Endothelial cell of umbilical vein (primary cell): Measurements from ENCODE around the gene CCDC61. TPM values are rescaled to one million over a fixed set of nuclear protein-coding genes. Genes with fewer than 3 reads are reported as not detected.

Source experiments
- BruUV-seq: library from RNA; stranded (reverse); fragments of 400-500 nt; replicated peaks from 2 replicates; lab custom pipeline; 2021; lab: Mats Ljungman, UMichigan
- CTCF ChIA-PET: fragments of 300-600, 350-600 bp; sonication (Branson Sonifier 250); formaldehyde crosslinking; loops from one replicate; lab custom pipeline; 2021; ENCODE audit warnings: antibody characterized with exemption, inconsistent platforms; lab: Charles Lee
- POLR2A ChIA-PET: fragments of 300-600, 350-600 bp; sonication (Branson Sonifier 250); formaldehyde crosslinking; loops from one replicate; lab custom pipeline; 2021; ENCODE audit warnings: antibody characterized with exemption, inconsistent platforms; lab: Charles Lee
- DNase-seq: peaks from one replicate; pipeline ENCODE4 v3.0.0-alpha.2; 2011; ENCODE audit warnings: low read depth, low spot score
- FAIRE-seq: peaks from 2 replicates; lab custom pipeline; 2011; peaks lifted over from hg19 to GRCh38; lab: Jason Lieb, UNC
- H2AFZ ChIP-seq: 2 replicates; pipeline ENCODE4 v1.6.0; 2012; ENCODE audit warnings: low read depth, low read length, control low read depth, inconsistent platforms
- H3K27ac ChIP-seq: 2 replicates; pipeline ENCODE4 v1.5.1; 2011; ENCODE audit warnings: low read depth, mild to moderate bottlenecking, control low read depth, low read length, moderate library complexity; ENCODE audit not compliant: insufficient read depth
- H3K27me3 ChIP-seq, 2 experiments: 2 replicates each; pipeline versions ENCODE4 v1.6.0 to v1.6.1; 2011; ENCODE audit warnings: low read length in 2 of 2, mixed read lengths in 1 of 2; ENCODE audit not compliant: control insufficient read depth in 2 of 2, insufficient read depth in 2 of 2
- H3K36me3 ChIP-seq, 2 experiments: 2 replicates in 1 of 2; 3 replicates in 1 of 2; pipeline ENCODE4 v1.5.1; 2011; ENCODE audit warnings: low read length in 2 of 2, mild to moderate bottlenecking in 1 of 2, moderate library complexity in 1 of 2; ENCODE audit not compliant: control insufficient read depth in 2 of 2, insufficient read depth in 2 of 2; ENCODE audit errors: extremely low read depth in 1 of 2
- H3K4me1 ChIP-seq: 3 replicates; pipeline ENCODE4 v1.5.1; 2011; ENCODE audit warnings: mild to moderate bottlenecking, low read length; ENCODE audit not compliant: control insufficient read depth, insufficient read depth; ENCODE audit errors: extremely low read depth
- H3K4me2 ChIP-seq: 2 replicates; pipeline ENCODE4 v1.6.1; 2011; ENCODE audit warnings: low read length, control low read depth, mixed read lengths; ENCODE audit not compliant: insufficient read depth
- H3K4me3 ChIP-seq, 3 experiments: fragments of 200-600 bp in 1 of 3; sonication (generic), shearing (Covaris generic) in 1 of 3; replicated peaks in 1 of 3; 2 replicates each; pipeline ENCODE4 v1.5.1; 2011 to 2016; ENCODE audit warnings: control low read depth in 3 of 3, low read length in 3 of 3, mild to moderate bottlenecking in 2 of 3, inconsistent platforms in 1 of 3, low read depth in 1 of 3, moderate library complexity in 1 of 3; ENCODE audit not compliant: insufficient read depth in 1 of 3
- H3K79me2 ChIP-seq: 2 replicates; pipeline ENCODE4 v1.6.0; 2012; ENCODE audit warnings: low read length, inconsistent platforms; ENCODE audit not compliant: control insufficient read depth, insufficient read depth
- H3K9ac ChIP-seq: replicated peaks from 2 replicates; pipeline ENCODE3; 2011; ENCODE audit warnings: low read length, control low read depth; ENCODE audit not compliant: insufficient read depth; ENCODE audit errors: extremely low read depth
- H3K9me1 ChIP-seq: replicated peaks from 3 replicates; pipeline ENCODE4 v1.6.0; 2011; ENCODE audit warnings: mild to moderate bottlenecking, low read length; ENCODE audit not compliant: control insufficient read depth, insufficient read depth; ENCODE audit errors: extremely low read depth
- H3K9me3 ChIP-seq: replicated peaks from 2 replicates; pipeline ENCODE4 v1.5.1; 2012; ENCODE audit warnings: low read length, inconsistent platforms; ENCODE audit not compliant: control insufficient read depth, insufficient read depth
- H4K20me1 ChIP-seq: replicated peaks from 2 replicates; pipeline ENCODE3; 2011; ENCODE audit warnings: mild to moderate bottlenecking, low read length; ENCODE audit not compliant: control insufficient read depth, insufficient read depth; ENCODE audit errors: extremely low read depth
- EZH2 ChIP-seq: IDR thresholded peaks from 2 replicates; pipeline ENCODE4 v1.6.1; 2012; ENCODE audit warnings: borderline replicate concordance, low read depth, mild to moderate bottlenecking, moderate library complexity, low read length, inconsistent platforms; ENCODE audit not compliant: severe bottlenecking
- FOS ChIP-seq: IDR thresholded peaks from 2 replicates; pipeline ENCODE4 v1.6.1; 2011; ENCODE audit warnings: mild to moderate bottlenecking, low read length, moderate library complexity, borderline replicate concordance; ENCODE audit not compliant: insufficient read depth
- GATA2 ChIP-seq: IDR thresholded peaks from 2 replicates; pipeline ENCODE4 v1.7.0; 2011; ENCODE audit warnings: low read depth, mild to moderate bottlenecking, moderate library complexity, mixed read lengths, low read length; ENCODE audit not compliant: insufficient read length, insufficient read depth
- JUN ChIP-seq: IDR thresholded peaks from 2 replicates; pipeline ENCODE4 v1.6.1; 2011; ENCODE audit warnings: borderline replicate concordance, low read depth; ENCODE audit not compliant: insufficient read length, insufficient read depth
- MAX ChIP-seq: IDR thresholded peaks from 2 replicates; pipeline ENCODE4 v1.6.1; 2011; ENCODE audit not compliant: insufficient read depth, insufficient read length
- MYC ChIP-seq: IDR thresholded peaks from one replicate; pipeline ENCODE4 v1.6.1; 2011; ENCODE audit warnings: mild to moderate bottlenecking, low read depth, low read length
- POLR2A ChIP-seq: IDR thresholded peaks from 2 replicates; pipeline ENCODE4 v1.6.1; 2012; ENCODE audit warnings: low read depth, mild to moderate bottlenecking, control low read depth, low read length
- POLR2AphosphoS5 ChIP-seq: IDR thresholded peaks from 2 replicates; pipeline ENCODE4 v1.6.1; 2012; ENCODE audit warnings: low read depth, mild to moderate bottlenecking, control low read depth, low read length, moderate library complexity; ENCODE audit not compliant: insufficient read depth
- dilution Hi-C: fragments of 300-500 bp; cut with MboI; formaldehyde crosslinking; loops from one replicate; pipeline ENCODE4 v1.15.0; 2019; ENCODE audit warnings: low sequenced_read_pairs; ENCODE audit not compliant: extremely low pct_ligation_motif_present
- intact Hi-C: fragments of 100-400 bp; cut with micrococcal nuclease; formaldehyde crosslinking; loops from one replicate; pipeline ENCODE4 v1.10.0; 2022
- polyA plus RNA-seq, 4 experiments: library from polyadenylated mRNA; depleted of rRNA in 3 of 4; stranded (reverse) in 3 of 4; unstranded in 1 of 4; fragments of >200 nt; gene quantifications; 2 replicates each; pipeline versions ENCODE4 v1.2.1 to v1.2.3, GENCODE V29; 2011 to 2012; ENCODE audit warnings: missing spikeins in 1 of 4
- total RNA-seq: library from RNA; stranded (reverse); gene quantifications from 2 replicates; pipeline ENCODE4 v1.2.3, GENCODE V29; 2021
- TF ChIP-seq, protein P1 (sequence below), 2 donors: IDR thresholded peaks; 1 replicate in 1 of 2; 2 replicates in 1 of 2; pipeline ENCODE4 v1.5.1; 2011; ENCODE audit warnings: low read length in 2 of 2, mild to moderate bottlenecking in 2 of 2, moderate library complexity in 2 of 2, control low read depth in 1 of 2, inconsistent platforms in 1 of 2, low read depth in 1 of 2; ENCODE audit not compliant: insufficient read depth in 1 of 2; ENCODE audit errors: extremely low read depth in 1 of 2

CCDC61 gene
- total and polyA plus RNA-seq, 2 donors (not counting 3 experiments of a cell fraction or from before 2014, with no cell fraction given) = 10.3 to 20.1 TPM

DNA sequence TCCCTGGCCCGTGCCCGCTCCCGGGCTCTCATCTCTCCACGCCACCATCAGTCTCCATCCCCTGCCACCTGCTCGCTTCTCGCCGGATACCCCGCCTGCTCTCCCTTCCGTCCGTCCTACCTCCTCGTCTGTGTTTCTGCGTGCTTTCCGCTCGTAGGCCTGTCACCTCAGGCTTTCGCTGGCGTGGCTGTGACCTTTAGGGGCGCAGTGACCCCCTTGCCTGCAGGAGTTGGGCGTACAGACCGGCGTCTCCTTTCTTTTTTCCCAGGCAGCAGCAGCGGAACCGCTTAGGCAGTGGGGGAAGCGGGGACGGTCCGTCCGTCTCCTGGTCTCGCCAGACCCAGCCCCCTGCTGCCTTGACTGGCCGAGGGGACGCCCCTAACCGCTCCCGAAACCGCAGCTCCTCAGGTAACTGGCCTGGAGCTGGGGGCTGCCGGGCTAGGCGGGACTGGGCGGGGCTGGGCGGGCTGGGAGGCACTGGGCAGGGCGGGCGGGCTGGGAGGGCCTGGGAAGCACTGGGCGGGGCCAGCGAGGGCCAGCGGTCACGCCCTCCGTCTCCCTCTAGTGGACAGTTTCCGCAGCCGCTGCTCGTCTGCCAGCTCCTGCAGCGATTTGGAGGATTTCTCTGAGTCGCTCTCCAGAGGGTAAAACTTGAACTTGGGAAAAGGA lies 21.3 kb downstream of the CCDC61 start:
- intact Hi-C loops = loop anchor here (2.0 to 5.0 kb wide), 2 partner anchors 89 to 102 kb away; partner anchors contain the start of gene NANOS2
- Histone ChIP-seq H3K27me3 (peaks cover 4 to 8% of the 10 kb centered on the region in 2 experiments), H3K27ac (no peak overlapping the region), H3K4me1 (peaks cover 11% of the 10 kb centered on the region), H3K79me2 (no peaks in the 10 kb centered on the region), H4K20me1 (no peaks in the 10 kb centered on the region), H3K4me3 (peak overlapping the region; percentile 47 to 69 (median 59)), H2AFZ (peak overlapping the region; percentile 93), H3K36me3 (peaks cover 0 to 5% of the 10 kb centered on the region in 2 experiments), H3K4me2 (peak overlapping the region; percentile 95), H3K9me1 (no peaks in the 10 kb centered on the region), H3K9me3 (no peaks in the 10 kb centered on the region), H3K9ac (no peak overlapping the region)
- peak; percentile 58 for FAIRE-seq
- POLR2A ChIA-PET = no interaction called here
- CTCF ChIA-PET = interaction anchor here (0.6 to 3.0 kb wide), 27 partner anchors 11 to 248 kb away, joined by 3 to 52 read pairs (median 4); partner anchors contain the start of genes CCDC61, MYPOP, NOVA2 and SYMPK
- TF ChIP-seq POLR2AphosphoS5 = no peak
- no peak for TF ChIP-seq EZH2
- no peak for TF ChIP-seq MAX
- no peak for TF ChIP-seq JUN
- no peak for TF ChIP-seq FOS
- no peak for TF ChIP-seq GATA2
- TF ChIP-seq MYC = no peak
- TF ChIP-seq, protein P1, sequence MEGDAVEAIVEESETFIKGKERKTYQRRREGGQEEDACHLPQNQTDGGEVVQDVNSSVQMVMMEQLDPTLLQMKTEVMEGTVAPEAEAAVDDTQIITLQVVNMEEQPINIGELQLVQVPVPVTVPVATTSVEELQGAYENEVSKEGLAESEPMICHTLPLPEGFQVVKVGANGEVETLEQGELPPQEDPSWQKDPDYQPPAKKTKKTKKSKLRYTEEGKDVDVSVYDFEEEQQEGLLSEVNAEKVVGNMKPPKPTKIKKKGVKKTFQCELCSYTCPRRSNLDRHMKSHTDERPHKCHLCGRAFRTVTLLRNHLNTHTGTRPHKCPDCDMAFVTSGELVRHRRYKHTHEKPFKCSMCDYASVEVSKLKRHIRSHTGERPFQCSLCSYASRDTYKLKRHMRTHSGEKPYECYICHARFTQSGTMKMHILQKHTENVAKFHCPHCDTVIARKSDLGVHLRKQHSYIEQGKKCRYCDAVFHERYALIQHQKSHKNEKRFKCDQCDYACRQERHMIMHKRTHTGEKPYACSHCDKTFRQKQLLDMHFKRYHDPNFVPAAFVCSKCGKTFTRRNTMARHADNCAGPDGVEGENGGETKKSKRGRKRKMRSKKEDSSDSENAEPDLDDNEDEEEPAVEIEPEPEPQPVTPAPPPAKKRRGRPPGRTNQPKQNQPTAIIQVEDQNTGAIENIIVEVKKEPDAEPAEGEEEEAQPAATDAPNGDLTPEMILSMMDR (IDR thresholded peaks at IDR 0.05; ENCODE audit: extremely low read depth in 1 of 2, insufficient read depth in 1 of 2, low read depth in 1 of 2, low read length in 2 of 2) = peak; percentile 56 to 86
- no peak for TF ChIP-seq POLR2A
- no TSS peak for BruUV-seq
- dilution Hi-C loops = no loop called here
- DNase-seq = peak; percentile 76
